Pons (tissue), 1 donor: ENCODE results near the gene FNDC3A.
"Not testable (repeated sequence)": the region's sequence is repeated elsewhere in the genome, so short reads cannot be mapped to it uniquely, and the experiment has no call there.

Experiments used
- DNase-seq: peaks from one replicate; pipeline ENCODE4 v3.0.0-alpha.2; 2016; ENCODE audit warnings: low spot score

FNDC3A gene

GRCh38 chr13:49140910-49141611 lies 165.3 kb downstream of the FNDC3A start:
- no peak for DNase-seq

GRCh38 chr13:49146950-49147355 lies 171.2 kb downstream of the FNDC3A start:
- no peak for DNase-seq

DNA sequence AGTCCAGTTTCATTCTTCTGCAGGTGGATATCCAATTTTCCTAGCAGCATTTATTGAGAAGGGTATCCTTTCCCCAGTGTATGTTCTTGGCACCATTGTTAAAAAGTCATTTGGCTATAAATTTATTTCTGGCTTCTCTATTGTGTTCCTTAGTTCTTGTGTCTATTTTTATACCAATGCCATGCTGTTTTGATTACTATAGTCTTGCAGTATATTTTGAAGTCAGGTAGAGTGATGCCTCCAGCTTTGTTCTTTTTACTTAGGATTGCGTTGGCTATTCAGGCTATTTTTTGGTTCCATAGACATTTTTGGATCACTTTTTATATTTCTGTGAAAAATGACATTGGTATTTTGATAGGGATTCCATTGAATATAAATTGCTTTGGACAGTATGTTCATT lies 172.7 kb downstream of the FNDC3A start:
- DNase-seq: no peak

GRCh38 chr13:49157955-49158584 lies 182.4 kb downstream of the FNDC3A start:
- DNase-seq: not testable (repeated sequence)

DNA sequence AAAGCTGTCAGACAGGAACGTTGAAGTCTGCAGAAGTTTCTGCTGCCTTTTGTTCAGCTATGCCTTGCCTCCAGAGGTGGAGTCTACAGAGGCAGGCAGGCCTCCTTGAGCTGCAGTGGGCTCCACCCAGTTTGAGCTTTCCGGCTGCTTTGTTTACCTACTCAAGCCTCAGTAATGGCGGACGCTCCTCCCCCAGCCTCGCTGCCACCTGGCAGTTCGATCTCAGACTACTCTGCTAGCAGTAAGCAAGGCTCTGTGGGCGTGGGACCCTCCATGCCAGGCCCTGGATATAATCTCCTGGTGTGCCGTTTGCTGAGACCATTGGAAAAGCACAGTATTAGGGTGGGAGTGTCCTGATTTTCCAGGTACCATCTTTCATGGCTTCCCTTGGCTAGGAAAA lies 187.4 kb downstream of the FNDC3A start:
- not testable (repeated sequence) for DNase-seq

DNA sequence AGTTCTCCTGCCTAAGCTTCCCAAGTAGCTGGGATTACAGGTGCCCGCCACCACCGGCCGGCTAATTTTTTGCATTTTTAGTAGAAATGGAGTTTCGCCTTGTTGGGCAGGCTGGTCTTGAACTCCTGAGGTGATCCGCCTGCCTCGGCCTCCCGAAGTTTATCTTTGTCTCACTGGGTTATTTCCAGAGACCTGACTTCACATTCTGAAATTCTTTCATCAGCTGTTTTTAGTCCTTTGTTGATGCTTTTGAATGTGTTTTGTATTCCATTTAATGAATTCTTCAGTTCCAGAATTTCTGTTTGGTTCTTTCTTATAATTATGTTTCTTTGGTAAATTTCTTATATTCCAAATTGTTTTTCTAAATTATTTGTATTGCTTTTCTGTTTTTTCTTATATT lies 189.0 kb downstream of the FNDC3A start:
- no peak for DNase-seq

DNA sequence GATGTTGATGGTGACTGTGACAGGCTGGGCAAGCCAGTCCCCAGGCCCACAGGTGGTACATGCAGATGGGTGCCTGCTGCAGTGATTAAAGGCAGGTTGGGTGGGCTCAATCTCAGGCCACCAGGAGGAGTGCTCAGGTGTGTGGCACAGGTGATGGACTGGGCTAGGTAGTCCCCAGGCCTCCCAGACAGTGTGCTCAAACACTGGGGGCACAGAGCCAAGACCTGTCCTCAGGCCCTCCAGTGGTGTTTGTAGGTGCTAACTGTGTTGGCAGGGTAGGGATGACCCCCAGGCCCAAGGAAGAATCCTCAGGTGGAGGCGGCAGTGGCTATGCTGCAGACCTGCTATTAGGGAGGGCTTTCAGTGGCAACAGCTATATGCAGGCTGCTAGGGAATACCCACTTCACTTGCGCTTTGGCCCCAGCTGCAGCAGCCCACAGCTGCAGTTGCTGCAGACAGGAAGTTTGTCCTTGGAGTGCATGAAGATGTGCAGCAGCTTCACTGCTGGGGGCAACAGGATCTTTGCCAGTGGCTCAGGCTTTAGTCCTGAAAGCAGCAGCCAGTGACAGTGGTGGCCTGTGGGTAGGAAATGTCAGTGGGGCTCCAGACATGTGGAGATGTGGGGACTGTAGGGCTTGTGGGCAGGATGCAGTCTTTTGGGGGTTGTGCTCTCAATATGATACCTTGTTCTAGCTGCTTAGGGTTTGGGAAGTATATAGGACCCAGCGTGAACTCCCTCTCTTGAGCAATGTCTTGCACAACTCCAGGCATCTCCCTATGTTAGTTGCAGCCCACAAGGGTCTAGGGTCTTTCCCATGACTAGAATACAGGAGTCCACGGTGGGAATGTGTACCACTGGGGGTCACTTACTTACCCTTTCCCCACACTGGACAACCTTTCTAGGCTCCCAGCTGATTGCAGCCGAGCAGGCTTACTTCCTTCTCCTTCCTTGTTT lies 190.4 kb downstream of the FNDC3A start:
- DNase-seq: no peak

- no peak for DNase-seq
Observed at GRCh38 chr13:49171359-49171758, 195.6 kb downstream of the FNDC3A start.

- DNase-seq: no peak
Observed at GRCh38 chr13:49183672-49184325, 208.1 kb downstream of the FNDC3A start.

DNA sequence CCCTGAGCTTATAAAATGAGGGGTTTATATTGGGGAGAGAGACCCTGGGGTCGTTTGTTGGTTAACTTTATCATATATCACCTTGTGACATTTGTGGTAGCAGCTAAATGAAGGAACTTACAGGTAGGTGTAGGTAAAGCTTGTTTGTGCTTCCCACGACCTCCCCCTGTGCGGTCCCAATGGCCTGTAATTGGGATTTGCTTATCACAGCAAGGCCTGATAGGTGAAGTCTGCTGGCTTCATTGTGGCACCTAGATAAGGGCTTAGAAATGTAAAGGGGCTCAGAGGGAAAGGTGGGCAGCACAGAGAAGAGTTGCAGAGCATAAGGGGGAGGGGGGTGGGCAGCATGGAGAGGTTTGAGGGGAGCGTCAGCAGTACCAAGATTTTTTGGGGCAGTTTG lies 208.9 kb downstream of the FNDC3A start:
- no peak for DNase-seq

GRCh38 chr13:49185264-49185663 lies 209.6 kb downstream of the FNDC3A start:
- DNase-seq: peak; percentile 3

DNA sequence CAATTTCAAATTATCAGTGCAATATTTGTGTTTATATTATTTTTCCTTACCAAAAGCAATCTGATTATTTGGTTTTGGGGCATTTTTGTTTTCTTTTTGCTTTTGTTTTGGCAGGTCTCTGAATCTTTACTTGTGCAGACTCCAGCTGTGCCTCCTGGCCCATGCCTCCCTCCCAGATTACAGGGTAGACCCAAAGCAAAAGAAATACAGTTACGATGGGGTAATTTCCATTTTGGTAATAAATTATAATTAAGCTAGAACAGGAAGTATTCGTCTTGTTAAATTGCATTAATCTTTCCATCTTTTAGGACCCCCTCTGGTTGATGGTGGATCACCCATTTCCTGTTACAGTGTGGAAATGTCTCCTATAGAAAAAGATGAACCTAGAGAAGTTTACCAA lies 215.2 kb downstream of the FNDC3A start:
- DNase-seq: no peak

DNA sequence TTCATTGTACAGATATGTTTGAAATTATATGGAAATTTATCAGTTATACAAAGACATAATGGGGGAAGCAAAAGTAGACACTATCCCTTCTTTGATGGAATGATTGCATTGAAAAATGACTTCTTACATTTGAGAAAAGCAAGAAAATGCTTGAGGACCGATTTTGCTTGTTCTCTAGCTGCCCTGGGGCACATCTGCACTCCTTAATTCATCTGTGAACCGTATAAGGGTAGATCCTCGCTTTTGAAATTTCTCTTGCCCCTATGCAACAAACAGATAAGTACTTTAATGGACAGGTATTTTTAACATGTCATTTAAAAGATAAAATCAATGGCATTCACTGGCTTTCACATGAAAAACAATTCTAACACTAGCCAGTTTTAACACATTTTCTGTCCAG lies 230.9 kb downstream of the FNDC3A start:
- no peak for DNase-seq

DNA sequence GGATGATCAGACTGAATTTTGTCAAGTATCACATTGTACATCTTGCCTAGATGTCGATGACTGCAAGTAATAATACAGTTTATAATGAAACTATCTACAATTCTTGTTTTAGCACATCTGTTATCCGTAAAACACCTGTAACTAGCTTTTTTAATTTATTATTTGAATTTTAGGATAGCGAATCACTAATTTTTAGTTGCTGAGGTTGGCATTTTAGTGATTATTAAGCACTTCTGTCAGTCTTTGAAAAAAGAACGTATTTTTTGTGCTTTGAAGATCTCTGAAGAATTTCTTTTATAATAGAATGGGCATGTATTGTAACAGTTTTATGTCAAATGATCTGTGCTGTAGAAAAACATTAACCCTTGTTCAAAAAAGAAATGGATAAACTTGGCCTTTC lies 232.9 kb downstream of the FNDC3A start:
- DNase-seq: no peak

GRCh38 chr13:49210114-49210513 lies 234.4 kb downstream of the FNDC3A start:
- DNase-seq: no peak

DNA sequence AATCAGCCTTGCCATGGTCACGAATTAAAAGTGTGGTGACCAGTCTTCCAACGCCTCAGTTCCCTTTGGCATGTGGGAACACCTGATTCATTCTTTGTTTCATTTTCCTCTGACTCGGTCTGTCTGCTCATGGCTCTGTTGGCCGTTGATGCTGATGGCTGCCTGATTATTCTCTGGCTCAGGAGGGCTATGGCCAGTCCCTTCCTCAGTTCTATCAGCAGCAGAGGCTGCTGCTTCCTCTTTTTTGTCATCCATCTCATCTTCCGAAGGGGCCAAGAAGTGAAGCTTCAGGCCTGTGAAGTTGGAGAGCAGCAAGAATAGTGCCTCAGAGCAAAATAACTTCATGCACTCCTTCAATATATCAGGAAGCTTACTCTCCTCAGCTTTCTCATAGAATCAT lies 235.0 kb downstream of the FNDC3A start:
- no peak for DNase-seq

- no peak for DNase-seq
Observed at GRCh38 chr13:49213539-49213938, 237.8 kb downstream of the FNDC3A start.

GRCh38 chr13:49213997-49214916 lies 238.5 kb downstream of the FNDC3A start:
- no peak for DNase-seq

DNA sequence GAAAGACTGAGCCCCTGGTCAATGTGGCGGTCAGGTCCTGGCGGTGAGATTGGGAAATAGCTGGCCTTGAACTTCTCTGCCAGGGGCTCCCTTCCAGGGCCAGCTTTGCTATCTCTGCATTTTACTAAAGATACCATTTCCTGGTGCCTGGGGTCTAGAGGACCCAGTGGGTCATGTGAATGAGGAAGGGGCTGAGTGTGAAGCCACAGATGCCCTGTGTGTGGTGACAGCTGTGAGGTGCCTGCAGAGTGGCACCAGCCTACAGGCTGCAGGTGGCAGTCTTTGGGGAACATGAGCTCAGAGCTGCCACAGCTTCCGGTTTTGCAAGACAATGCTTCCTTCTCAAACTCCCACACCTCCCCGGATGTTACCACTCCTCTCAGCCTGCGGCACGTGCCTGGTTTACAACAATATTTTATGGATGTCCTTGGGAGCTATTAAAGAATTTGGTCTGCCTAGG lies 239.2 kb downstream of the FNDC3A start:
- peak; percentile 22 for DNase-seq

GRCh38 chr13:49216334-49216733 lies 240.6 kb downstream of the FNDC3A start:
- DNase-seq: no peak

GRCh38 chr13:49217962-49218492 lies 242.3 kb downstream of the FNDC3A start:
- DNase-seq: no peak
